COLO668 (cell line): Measurements from ENCODE around the gene GTPBP2.

ENCODE experiments used
- DNase-seq: peaks from one replicate; lab custom pipeline; 2025; ENCODE audit not compliant: unreplicated experiment; lab: John Stamatoyannopoulos, UW

Gene GTPBP2, protein sequence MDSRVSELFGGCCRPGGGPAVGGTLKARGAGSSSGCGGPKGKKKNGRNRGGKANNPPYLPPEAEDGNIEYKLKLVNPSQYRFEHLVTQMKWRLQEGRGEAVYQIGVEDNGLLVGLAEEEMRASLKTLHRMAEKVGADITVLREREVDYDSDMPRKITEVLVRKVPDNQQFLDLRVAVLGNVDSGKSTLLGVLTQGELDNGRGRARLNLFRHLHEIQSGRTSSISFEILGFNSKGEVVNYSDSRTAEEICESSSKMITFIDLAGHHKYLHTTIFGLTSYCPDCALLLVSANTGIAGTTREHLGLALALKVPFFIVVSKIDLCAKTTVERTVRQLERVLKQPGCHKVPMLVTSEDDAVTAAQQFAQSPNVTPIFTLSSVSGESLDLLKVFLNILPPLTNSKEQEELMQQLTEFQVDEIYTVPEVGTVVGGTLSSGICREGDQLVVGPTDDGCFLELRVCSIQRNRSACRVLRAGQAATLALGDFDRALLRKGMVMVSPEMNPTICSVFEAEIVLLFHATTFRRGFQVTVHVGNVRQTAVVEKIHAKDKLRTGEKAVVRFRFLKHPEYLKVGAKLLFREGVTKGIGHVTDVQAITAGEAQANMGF

DNA sequence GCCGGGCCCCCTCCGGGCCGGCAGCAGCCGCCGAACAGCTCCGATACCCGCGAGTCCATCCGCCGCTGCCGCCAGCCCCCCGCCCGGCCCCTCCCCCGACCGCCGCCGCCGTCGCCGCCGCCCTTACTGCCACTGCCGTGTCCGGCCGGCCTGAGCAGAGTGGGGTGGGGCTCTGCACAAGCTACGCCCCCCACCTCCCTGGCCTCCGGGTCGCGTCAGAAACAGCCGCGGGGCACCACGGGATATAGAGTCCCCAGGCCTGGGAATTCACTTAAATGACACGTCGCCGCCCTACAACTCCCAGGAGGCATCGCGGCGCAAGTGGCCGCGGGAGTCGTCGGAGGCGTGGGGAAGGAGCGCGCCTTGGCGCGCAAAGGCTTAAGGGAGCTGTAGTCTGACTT is at the start of gene GTPBP2:
GTPBP2 (minus strand) TSS at position 161 of the 401 bp plus-strand sequence; CDS start at position 59, 102 bp downstream.
- peak; percentile 97 for DNase-seq

DNA sequence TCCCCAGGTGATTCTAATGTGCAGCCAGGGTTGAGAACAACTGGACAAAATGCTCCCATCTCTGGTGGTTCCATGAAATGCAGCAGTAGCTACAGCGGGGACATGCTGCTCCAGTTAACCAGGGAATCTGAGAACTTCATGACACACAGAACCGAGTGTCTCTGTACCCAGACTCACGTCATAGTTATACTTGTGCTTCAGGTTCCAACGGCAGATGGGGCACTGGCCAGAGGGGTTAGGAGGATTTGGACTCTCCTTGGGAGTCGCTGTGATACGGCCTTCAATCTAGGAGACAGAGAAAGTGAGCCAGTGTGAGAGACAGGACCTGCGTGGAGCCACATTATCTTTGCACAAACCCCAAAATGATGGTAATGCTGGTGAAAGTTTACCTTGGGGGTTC is 49.3 kb upstream of the GTPBP2 start:
- DNase-seq = no peak

DNA sequence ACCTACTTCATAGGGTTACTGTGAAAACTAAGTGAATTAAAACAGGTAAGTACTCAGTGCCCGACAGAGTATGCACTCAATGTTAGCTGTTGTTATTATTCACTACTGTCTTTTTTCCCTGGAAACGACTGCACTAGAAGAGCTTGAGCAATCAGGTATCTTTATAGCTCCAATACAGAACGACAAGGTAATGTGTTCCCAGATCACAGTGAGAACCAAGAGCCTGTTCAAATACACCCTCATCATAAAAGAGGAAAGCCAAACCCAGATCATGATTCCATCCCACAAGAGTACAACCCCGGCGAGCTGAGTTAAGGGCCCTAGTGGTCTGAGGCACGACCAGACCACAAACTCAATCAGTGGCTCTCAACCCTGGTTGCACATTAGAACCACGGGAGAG is 48.7 kb upstream of the GTPBP2 start:
- DNase-seq = no peak

DNA sequence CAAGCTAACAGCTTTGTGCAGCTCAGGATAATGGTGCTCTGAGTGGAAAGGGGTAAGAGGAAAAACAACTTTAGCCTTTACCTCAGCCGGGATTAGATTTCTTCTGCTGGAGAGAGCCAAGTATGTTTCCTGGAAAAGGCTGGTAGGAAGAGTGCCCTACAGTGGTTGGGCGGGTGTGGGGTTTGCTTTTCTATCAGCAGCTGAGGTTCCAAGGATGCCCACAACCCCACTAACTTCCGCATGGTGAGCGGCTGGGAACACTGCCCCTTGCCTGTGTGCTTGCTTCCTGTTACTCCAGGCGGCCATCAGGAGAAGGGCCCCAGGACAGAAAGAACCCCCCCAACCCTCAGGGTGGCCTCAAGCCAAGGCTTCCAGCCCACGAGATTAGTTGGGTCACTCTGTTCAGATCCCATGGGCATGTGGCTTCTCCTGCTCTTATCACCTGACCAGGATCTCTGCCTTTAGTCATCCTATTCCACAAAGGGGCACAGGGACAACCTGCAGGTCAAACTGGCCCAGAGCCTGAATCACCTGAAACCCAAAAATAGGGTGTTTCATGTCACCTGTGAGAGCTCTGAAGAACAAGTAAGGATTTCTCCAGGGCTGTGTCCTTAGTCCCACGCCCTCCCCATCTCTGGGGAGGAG is 48.0 kb upstream of the GTPBP2 start:
- no peak for DNase-seq

DNA sequence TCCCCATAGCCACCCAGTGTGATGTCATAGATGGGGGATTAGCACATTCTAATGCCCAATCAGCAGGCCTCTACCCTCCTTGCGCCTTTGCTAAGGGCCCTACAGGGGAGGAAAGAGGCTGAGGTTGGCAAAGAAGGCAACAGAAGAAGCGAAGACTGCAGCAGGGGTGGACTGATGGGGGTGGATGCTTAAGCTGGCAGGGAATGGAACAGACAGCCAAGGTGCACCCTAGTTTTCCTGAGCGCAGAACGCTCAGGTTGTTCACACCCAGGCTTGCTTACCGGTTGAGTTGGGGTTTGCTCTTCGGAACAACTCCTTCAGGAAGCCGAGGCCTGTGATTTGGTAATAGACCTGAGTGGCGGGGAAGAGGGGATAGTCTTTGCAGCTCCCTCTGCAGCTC is 45.9 kb upstream of the GTPBP2 start:
- DNase-seq = no peak

DNA sequence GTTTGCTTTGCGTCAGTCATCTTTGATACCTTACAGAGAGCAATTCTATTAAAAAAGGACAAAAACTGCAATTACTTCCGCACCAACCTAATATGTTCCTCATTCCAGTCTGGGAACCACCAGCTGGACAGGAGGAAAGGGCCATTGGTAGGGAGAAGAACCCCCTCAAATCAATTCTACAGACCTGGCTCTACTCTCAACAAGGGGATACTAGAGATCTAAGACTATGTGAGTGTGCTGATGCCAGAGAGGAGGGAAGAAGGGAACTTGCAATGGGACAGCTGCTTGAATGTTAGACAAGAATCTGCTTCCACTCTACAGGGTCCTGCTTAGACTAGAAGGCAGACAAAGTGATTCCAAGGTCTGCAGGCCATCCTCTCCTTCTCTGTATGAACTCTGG is 45.2 kb upstream of the GTPBP2 start:
- DNase-seq = no peak

DNA sequence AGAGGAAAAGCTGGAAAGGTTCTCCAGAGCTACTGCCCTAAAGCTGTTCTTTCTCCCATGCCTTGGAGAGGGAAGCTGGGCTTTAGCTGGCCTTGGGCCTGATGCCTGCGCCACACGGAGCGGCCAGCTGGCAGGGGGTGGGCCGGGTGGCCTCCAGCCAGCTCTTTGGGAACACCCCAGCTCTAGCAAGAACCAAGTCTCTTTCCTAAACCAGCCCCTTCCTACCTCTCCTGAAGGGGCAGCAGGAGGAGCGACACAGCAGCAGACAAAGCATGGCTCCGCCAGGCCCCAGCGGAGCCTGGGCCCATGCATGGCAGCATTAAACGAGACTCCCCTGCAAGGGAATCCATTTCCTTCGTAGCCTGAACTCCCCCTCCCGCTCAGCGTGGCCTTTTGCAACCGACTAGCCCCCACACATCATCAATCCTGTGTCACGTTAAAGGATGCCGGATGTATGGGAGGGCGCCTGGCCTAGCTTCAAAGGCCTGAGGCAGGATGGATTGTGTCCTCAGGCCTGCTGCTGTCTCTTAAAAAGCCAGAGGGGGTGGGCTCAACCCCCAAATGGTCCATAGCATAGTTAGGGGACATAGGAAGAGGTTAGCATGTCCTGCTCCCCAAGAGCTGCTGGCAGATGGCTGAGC is 44.5 kb upstream of the GTPBP2 start:
- DNase-seq = no peak

DNA sequence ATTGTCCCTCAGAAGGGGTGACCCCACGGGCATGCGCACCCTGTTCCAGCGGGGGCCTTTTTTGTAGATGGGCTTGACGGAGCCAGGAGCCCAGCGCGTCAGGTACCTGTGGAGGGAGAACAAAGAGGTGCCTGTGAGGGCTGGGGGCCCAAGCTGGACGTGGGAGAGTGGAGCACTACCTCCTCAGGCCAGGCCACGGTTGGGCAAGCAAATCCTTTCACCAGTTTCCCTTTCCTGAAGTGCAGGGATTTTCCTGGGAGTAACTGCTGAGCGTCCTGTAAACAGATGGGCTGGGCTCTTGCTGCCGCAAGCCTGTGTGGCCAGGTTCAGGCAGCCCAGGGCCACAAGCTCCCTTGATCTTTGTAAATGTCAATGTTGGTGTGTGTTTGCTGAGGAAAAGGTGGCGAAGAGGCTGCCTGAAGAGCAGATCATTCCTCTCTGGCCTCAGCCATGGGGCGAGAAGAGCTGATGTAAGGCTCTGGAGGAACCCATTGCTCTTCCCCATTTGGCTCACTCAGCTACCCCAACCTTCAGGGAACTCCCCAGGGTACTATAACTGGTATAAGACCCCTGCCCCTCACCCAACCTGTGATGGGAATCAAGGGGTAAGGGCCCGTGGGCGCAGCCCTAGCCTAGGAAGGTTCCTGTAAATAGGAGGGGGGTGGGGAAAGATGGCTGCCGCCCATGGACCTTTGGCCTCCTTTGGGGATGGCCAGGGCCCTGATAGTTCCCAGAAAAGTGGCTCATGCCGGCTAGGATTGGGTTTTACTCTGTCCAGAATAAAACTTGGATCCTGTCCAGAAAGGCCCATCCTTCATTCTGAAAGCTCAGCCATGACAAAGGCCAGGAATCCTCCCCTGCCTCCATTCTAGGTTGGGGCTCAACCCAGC is 43.0 kb upstream of the GTPBP2 start:
- no peak for DNase-seq

DNA sequence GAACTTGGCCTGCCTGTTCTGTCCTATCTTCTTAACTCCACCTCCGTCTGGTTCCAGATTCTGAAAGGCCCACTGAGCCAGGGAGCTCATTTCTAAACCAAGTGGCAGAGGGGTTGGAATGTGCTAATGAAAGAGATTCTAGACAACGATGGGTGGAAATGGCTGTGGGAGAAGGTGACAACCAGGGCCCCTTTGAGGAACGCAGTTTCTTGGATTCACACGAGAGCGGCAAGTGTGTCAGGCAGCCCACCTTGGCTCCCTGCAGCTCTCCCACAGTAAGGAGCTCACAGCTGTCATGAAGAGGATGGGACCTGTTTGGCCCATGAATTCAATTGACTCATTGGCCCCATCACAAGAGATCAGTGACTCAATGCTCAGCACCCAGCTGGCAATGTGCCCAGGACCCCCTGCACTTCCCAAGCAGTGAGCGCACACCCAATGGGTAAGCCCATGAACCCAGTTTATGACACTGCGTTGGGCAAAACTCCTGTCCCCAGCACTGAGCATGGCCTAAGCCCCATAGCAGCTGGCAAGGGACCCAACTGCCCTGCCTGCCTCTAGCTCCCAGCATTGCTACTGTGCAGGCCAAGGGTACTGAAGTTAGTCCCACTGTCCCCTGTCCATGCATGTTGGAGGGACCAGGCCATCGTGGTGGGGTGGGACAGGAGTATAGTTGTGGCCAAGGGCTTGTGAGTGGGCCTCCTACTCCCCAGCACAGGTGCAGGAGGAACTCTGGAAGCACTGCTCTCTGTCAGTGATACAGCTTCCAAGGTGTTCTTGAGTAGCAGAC is 42.1 kb upstream of the GTPBP2 start:
- DNase-seq = no peak

DNA sequence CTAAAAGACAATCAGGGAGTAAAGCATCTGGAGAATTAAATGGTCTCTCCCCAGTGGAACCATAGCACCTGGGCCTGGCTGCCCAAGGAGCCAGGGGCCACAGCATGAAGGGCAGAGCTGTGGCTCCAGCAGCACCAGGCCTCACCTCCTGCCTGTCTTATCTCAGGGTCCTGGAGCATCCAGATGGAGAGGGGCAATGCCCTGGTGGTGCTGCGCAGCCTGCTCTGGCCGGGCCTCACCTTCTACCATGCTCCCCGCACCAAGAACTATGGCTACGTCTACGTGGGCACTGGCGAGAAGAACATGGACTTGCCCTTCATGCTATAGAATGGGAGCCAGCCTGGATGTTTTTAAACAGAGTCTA is 41.5 kb upstream of the GTPBP2 start:
- DNase-seq = no peak

DNA sequence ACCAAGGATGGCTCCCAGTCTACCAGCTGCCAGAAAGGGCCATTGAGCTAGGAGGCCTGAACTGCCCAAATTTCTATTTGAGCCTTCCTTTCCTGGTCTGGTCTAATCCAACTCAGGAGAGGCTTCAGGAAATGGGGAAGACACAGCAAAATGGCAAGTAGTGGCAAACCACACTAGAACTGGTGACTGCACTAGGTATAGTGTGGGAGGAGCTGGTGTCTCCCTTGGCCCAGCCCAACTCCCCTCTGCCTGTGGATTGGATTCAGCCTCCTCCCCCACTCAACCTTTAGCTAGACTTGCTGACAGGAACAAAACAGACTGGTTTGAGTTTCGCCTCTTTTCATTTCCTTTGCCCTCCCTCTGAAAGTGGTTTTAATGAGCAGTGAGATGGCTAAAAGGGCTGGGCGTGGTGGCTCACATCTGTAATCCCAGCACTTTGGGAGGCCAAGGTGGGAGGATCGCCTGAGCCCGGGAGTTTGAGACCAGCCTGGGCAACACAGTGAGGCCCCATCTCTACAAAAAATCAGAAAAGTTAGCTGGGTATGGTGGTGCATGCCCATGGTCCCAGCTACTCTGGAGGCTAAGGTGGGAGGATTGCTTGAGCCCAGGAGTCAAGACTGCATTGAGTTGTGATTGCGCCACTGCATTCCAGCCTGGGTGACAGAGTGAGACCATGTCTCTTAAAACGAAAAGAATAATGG is 41.0 kb upstream of the GTPBP2 start:
- DNase-seq = no peak

DNA sequence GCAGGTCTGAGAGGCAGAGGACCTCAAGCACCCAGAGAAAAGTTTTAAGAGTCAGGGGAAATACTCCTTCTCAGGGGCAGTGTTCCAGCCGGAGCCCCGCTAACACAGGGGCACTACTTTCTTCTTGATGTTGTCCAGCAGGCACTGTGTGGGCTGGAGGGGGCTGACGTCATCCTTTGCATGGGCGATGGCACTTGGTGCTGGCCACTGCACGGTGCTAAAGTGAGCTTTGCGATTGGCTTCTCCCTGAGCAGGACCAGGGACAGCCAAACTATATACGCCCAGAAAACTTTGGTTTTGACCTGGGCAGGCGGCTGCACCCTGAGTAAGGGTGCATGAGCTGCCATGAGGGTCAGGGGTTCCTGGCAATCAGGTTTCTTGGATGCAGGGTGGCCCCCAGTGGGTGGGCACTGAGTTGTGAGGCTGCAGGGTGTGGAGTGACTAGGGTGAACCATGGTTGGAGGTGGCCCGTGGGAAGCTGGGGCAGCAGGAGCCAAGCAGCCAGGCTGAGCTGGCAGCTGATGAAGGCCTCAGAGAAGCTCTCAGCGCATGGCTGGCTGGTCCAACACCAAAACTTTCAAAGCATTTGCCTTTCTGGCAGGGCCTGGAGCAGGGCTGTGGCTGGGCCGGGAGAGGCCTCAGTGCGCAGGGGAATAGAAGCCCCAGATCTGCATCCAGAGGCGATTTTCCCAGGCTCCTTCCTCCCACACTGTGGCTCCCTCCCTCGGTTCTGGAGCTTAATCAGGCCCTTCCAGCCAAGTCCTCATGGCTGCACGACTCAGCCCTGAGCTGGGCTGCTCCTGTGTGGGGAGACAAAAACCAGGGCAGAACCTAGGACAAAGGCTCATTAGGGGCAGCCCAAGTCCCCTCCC is 40.2 kb upstream of the GTPBP2 start:
- DNase-seq = peak; percentile 4

DNA sequence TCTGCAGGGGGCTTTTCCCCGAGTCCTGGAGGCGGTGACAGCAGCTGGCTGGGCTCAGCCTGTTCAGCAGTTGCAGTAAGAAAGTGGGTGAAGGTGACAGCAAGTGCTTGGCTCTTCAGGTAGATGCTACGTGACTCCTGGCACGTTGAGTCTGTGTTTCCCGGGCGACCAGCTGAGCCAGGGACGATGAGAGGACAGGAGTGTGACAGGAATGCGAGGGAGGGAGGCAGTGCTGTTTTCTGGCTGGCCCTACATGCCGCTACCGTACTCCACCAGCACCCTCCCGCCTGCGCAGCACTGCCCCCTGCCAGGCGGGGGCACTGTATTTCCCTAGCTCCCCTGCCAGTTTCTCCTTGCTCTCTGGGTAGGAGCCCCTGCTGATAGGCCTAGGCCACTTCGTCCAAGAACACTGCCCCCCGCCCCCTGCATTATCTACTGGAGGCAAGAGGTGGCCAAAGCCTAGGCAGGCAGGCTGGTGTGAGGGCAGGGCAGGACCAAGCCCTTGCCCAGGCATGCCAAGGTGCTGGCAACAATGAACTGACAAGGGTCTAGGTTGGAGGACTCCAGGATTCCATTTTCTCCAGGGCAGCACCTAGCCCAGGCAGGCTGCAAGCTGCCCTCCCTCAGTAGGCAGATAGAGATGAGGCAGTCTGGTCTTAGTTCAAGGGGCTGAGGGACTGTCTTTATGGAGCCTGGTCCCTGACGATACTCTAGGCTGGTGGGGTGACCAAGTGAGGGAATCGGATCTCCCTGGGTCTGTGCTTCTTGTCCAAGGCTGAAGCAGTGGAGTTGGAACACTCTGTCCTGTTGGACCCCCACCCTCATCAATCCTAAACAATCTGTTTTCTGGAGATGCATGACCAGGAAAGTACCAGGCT is 39.3 kb upstream of the GTPBP2 start:
- peak; percentile 69 for DNase-seq

DNA sequence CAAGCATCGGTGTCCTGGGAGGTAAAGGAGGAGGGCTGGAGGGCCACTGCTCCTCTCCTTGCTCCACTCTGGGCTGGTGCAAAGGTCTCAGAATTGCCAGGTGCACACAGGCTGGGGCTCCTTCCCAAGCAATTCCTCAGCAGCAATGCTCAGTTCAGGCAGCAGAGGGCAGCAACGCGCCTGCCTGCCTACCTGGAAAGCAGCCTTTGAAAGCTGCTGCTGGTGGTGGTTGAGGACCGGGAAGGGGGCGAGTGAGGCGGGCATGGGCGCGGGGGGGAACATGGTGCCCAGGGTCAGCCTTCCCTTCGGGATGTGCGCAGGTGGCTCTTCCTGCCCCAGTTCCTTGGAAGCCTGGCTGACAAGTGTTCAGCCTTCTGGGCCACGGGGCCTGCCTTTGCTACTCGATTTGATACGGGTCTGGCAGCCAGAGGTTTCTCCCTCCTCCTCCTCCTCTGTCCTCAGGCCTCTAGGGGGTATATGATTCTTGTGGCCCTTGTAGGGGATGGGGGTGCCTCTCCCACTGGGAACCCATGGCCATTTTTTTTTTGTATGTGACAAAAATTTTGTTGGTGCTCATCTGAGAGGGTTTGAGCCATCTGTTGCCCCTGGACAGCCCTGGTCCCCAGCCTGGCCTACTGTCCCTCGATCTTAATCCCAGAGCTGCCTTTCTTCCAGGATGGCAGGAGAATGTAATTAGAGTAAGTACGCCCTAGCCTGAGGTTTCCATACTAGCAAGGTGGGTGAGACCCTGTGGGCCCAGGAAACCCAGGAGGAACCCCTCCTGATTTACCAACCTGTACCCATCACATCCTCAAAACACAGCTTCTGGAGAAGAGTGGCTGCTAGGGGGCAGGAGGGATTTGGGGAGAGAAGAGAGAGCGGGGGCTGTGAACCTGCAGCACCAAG is 38.4 kb upstream of the GTPBP2 start:
- peak; percentile 73 for DNase-seq

DNA sequence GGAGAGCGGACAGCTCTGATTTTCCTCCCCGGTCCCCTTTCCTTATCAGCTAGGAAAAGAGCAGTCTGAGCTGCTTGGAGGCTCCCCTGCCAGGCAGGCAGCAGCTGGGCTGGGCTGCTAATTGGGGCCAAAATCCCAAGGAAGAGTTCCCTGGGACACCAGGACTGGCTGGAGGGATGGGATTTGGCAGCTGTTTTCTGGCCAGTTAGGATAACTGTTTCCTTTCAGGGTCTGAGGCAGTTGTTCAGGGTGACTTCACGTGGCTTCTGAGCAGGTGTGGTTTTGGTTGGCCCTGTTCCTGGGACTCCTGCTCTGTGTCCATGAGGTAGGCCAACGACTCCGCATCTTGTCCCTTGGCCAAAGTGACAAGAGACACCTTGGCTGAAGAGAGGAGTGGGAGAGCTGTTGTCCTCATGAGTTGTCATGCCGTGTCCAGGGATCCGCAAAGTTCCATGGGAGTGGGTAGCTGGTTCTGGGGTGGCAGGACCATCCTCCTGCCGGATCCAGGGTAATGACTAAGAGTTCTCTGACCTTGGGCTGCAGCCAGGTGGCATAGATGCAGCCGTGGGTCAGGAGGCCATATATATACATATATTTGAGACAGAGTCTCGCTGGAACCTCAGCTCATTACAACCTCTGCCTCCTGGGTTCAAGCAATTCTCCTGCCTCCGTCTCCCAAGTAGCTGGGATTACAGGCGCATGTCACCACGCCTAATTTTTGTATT is 37.3 kb upstream of the GTPBP2 start:
- DNase-seq = no peak

DNA sequence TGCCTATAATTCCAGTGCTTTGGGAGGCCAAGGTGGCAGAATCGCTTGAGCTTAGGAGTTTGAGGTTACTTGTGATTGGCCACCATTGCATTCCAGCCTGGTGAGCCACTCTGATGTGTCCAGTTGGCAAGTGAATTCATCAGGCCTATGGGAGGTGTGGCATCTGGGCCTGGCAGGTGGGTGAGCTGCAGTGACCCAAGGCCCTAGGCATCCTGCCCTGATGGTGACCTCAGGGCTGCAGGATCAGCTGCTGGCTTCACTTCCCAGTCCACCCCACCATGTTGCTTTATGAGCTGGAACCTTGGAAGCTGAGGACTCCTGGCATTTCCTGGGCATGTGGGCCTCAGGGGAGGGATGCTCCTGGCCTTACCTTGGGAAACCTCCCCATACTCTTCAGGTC is 36.3 kb upstream of the GTPBP2 start:
- no peak for DNase-seq
